DND-41 (cell line): ENCODE data around the gene RPS27.
"Not testable (repeated sequence)": the region's sequence is repeated elsewhere in the genome, so short reads cannot be mapped to it uniquely, and the experiment has no call there.

ENCODE experiments used
- ATAC-seq: fragments of 200-7000 bp; cut with Tn5 transposase; 3 replicates; pipeline ENCODE4 v1.9.1; 2021; ENCODE audit warnings: low read depth; ENCODE audit not compliant: insufficient read depth
- DNase-seq: peaks from one replicate; pipeline ENCODE4 v3.0.0-alpha.2; 2020
- H2AFZ ChIP-seq: 2 replicates; pipeline ENCODE4 v1.6.0; 2012; ENCODE audit warnings: low read depth, low read length
- H3K27ac ChIP-seq: 2 replicates; pipeline ENCODE4 v1.5.1; 2012; ENCODE audit warnings: low read length, inconsistent platforms
- H3K27me3 ChIP-seq: fragments of 200-600 bp; sonication (generic); 2 replicates; pipeline ENCODE4 v1.6.0; 2012; ENCODE audit warnings: low read length, mild to moderate bottlenecking, inconsistent platforms; ENCODE audit not compliant: insufficient read depth, poor library complexity
- H3K36me3 ChIP-seq: 2 replicates; pipeline ENCODE4 v1.5.1; 2012; ENCODE audit warnings: low read length, inconsistent platforms; ENCODE audit not compliant: insufficient read depth
- H3K4me1 ChIP-seq: 2 replicates; pipeline ENCODE4 v1.5.1; 2012; ENCODE audit warnings: mild to moderate bottlenecking, low read length; ENCODE audit not compliant: insufficient read depth
- H3K4me2 ChIP-seq: 2 replicates; pipeline ENCODE4 v1.6.0; 2012; ENCODE audit warnings: mild to moderate bottlenecking, moderate library complexity, low read length, inconsistent platforms; ENCODE audit not compliant: insufficient read depth
- H3K4me3 ChIP-seq, 2 experiments: fragments of 200-600 bp in 1 of 2; shearing (Covaris generic) in 1 of 2; 2 replicates each; pipeline ENCODE4 v1.5.1; 2012 to 2016; ENCODE audit warnings: inconsistent platforms in 2 of 2, low read length in 2 of 2, mild to moderate bottlenecking in 2 of 2, low read depth in 1 of 2, moderate library complexity in 1 of 2
- H3K79me2 ChIP-seq: 2 replicates; pipeline ENCODE4 v1.6.0; 2012; ENCODE audit warnings: low read length, inconsistent platforms; ENCODE audit not compliant: insufficient read depth
- H3K9ac ChIP-seq: 2 replicates; pipeline ENCODE4 v1.6.0; 2012; ENCODE audit warnings: low read depth, mild to moderate bottlenecking, inconsistent platforms, low read length, moderate library complexity
- H3K9me3 ChIP-seq: 2 replicates; pipeline ENCODE4 v1.5.1; 2012; ENCODE audit warnings: low read length, moderate library complexity, mild to moderate bottlenecking, inconsistent platforms; ENCODE audit not compliant: insufficient read depth, severe bottlenecking
- H4K20me1 ChIP-seq: 2 replicates; pipeline ENCODE4 v1.6.0; 2012; ENCODE audit warnings: low read length; ENCODE audit not compliant: insufficient read depth
- CTCF ChIP-seq: IDR thresholded peaks from 2 replicates; pipeline ENCODE4 v1.5.1; 2012; ENCODE audit warnings: borderline replicate concordance, low read length, moderate library complexity, mild to moderate bottlenecking; ENCODE audit not compliant: poor library complexity, severe bottlenecking; ENCODE audit errors: extremely low read depth
- EZH2 ChIP-seq: IDR thresholded peaks from 3 replicates; pipeline ENCODE4 v1.6.1; 2012; ENCODE audit warnings: borderline replicate concordance, low read depth, mild to moderate bottlenecking, moderate library complexity, low read length, inconsistent platforms; ENCODE audit not compliant: severe bottlenecking

Gene RPS27

GRCh38 chr1:154019940-154020339, 29.4 kb downstream of the RPS27 start:
- no peak overlapping the region for H3K9ac ChIP-seq
- no peaks in the 10 kb centered on the region for H3K36me3 ChIP-seq
- no peaks in the 10 kb centered on the region for H3K4me1 ChIP-seq
- ATAC-seq (no peak), DNase-seq (no peak)
- no peak overlapping the region for H3K4me3 ChIP-seq
- no peaks in the 10 kb centered on the region for H3K27me3 ChIP-seq
- TF ChIP-seq EZH2 = no peak
- TF ChIP-seq CTCF = no peak
- no peaks in the 10 kb centered on the region for H3K9me3 ChIP-seq
- no peak overlapping the region for H3K27ac ChIP-seq
- no peak overlapping the region for H2AFZ ChIP-seq
- H3K4me2 ChIP-seq = no peak overlapping the region
- H3K79me2 ChIP-seq = no peaks in the 10 kb centered on the region
- H4K20me1 ChIP-seq = no peaks in the 10 kb centered on the region

DNA sequence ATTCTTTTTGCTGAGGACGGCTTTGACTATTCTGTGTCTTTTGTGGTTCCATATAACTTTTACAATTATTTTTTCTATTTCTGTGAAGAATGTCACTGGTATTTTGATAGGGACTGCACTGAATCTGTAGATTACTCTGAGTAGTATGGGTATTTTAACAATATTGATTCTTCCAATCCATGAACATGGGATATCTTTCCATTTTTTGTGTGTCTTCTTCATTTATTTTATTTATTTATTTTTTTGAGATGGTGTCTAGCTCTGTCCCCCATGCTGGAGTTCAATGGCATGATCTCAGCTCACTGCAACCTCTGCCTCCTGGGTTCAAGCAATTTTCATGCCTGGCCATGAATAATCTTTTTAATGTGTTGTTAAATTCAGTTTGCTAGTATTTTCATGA, 43.1 kb downstream of the RPS27 start:
- H2AFZ ChIP-seq, H3K9me3 ChIP-seq, H3K27ac ChIP-seq, H3K27me3 ChIP-seq, H3K79me2 ChIP-seq, DNase-seq, H3K4me3 ChIP-seq, H3K4me2 ChIP-seq, H3K4me1 ChIP-seq, H3K36me3 ChIP-seq, ATAC-seq, H4K20me1 ChIP-seq, H3K9ac ChIP-seq: not testable (repeated sequence)
